NCI-H1092 (cell line): ENCODE results near the gene SIK3.

Source experiments
- DNase-seq: peaks from one replicate; lab custom pipeline; 2025; lab: John Stamatoyannopoulos, UW

SIK3 gene

GRCh38 chr11:116970485-116971292 is 127.5 kb downstream of the SIK3 start:
- DNase-seq, result no peak

DNA sequence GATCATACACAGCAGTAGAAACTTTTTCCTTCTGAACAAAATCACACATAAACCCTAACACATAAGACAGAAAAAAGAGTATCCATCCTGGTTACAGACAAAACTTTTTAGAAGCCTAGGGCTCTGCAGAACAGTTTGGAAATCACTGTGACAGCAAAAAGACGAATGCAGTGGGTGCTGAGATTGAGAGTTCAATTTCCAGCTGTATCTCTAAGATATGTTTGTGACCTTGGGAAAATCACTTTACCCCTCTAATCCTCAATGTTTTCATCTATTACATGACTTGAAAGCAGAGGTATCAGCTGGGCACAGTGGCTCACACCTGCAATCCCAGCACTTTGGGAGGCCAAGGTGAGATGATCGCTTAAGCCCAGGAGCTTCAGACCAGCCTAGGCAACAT is 128.5 kb downstream of the SIK3 start:
- DNase-seq, result no peak

DNA sequence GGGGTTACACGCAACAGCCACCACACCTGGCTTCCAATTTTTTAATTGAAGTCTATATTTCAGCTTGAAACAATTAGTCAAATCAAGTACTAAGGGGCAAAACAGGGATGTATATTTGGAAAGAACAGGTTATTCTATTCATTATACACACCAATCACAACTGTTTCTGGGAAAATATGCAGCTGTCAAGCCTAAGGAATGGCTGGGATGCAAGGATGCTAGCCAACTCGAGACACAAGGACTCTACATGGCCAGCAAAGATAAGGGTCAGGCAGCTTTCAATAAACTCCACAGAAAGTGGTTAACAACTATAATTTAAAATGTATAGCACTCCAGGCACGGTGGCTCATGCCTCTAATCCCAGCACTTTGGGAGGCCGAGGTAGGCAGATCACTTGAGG is 134.0 kb downstream of the SIK3 start:
- no peak for DNase-seq

DNA sequence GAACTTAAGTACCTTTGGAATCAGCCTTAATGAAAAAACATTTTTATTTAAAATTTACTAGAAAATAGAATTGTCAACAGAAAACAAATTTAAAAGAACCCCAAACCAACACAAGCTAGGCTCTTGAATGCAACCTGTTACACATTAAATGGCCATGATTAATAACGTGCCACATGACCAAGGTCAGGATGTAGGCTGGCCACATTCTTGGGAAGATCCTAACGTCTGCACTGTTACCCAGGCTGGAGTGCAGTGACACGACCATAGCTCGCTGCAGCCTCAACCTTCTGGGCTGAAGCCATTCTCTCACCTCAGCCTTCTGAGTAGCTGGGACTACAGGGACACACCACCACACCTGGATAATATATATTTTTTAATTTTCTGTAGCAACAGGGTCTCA is 134.4 kb downstream of the SIK3 start:
- DNase-seq, result no peak

- DNase-seq, result no peak
These were observed 136.1 kb downstream of the SIK3 start for GRCh38 chr11:116962108-116962507.

DNA sequence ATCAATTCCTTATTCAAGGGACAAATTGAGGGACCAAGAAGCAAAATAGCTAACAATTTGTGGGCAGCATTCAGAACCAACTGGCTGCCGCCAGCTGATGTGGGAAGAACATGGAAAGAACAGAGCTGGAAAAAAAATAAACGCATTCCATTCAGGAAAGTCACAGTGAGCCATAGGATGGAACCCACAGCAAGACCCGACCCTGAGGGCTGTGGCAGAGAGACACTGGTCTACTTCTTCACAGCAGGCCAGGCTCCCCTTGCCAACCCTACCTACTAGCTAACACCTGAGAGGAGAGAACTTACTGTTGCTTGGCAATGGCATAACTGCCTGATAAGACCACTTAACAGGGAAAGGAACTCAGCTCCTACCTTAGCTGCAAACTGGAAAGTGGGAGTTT is 137.3 kb downstream of the SIK3 start:
- DNase-seq, result no peak

DNA sequence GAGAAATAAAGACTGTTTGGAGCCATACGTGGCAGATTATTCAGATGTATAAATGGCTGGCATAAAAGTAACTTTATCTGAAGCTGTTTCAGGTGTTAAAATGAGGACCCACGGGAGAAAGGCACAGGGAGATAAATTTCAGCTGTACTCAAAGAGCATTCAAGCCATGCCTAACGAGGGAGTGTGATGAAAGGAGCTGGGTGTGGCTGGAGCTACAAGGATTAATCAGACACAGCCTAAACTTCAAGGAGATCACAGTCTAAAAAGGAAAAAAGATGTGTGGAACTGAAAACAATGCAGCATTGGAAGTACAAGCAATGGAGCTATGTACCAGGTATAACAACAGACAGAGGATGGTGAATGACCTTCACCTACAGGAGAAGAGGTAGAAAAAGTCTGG is 140.0 kb downstream of the SIK3 start:
- no peak for DNase-seq

GRCh38 chr11:116955949-116956348 is 142.3 kb downstream of the SIK3 start:
- DNase-seq, result no peak

GRCh38 chr11:116955548-116955947 is 142.7 kb downstream of the SIK3 start:
- no peak for DNase-seq

DNA sequence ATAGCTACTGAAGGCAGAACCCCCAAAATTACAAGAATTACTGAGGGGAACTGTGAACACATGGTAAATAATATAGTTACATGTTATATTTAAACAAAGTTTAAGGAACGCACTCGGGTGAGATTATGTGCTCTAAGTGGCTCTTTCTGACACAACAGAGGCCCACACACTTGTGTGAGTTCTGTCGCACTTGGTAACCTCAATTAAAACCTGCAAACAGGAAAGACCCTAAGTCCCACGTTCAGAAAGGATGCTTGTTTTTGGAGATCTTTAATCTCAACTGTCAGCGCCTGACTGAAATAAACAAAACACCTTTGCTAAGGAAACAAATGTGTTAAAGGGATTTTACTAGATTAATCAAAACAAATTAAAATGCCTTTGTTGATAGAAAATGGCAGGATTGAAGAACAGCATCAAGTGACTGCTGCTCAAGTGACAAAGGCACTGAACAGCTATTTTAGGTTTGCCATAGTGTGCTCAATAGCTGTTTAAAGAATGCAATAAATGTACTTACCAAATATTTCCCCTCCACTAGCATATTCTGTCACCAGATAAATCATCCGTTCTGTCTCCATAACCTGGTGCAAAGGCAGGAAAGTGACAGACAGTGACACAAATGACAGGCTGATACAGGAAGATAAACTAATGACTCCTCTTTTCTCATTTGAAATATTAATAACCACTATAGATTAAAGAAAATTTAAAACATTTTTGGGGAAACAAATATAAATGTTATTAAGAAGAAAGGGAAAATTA is 144.5 kb downstream of the SIK3 start:
- DNase-seq, result no peak

GRCh38 chr11:116951762-116952161 is 146.5 kb downstream of the SIK3 start:
- DNase-seq, result no peak

- no peak for DNase-seq
These were observed 148.0 kb downstream of the SIK3 start for GRCh38 chr11:116950210-116950609.

DNA sequence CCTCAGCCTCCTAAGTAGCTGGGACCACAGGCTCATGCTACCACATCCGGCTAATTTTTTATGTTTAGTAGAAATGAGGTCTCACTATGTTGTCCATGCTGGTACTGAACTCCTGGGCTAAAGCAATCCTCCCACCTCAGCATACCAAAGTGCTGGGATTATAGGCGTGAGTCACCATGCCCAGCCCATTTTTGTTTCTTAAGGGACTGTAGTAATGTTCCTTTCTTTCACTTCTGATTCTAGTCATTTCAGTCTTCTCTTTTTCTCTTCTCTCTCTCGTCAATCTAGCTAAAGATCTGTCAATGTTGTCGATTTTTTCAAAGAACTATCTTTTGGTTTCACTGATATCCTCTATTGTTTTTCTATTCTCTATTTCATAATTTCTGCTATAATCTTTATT is 149.8 kb downstream of the SIK3 start:
- no peak for DNase-seq

- no peak for DNase-seq
These were observed 151.8 kb downstream of the SIK3 start for GRCh38 chr11:116946414-116946813.

- DNase-seq, result no peak
These were observed 158.7 kb downstream of the SIK3 start for GRCh38 chr11:116939499-116939898.

DNA sequence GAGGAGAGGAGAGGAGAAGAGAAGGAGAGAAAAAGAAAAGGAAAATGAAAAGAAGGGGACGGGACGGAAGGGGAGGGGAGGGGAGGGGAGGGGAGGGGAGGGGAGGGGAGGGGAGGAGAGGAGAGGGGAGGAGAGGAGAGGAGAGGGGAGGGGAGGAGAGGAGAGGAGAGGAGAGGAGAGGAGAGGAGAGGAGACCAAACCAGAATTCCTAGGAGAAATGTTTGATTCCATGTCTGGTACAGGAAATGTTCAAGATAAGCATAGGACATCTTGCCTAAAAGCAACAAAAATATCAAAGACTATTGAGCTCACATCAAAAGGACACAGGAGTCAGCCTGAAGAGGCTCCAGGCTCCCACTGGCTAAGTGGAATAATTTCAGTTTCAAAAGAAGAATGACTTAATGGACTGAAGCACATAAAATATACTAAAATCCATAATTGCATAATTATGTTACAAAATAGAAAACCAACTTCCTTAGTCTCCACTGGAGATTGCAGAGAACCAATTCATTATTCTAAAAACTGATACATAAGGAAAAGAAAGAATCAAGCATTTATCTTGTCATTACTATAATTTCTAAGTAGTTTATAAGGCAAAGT is 159.7 kb downstream of the SIK3 start:
- DNase-seq, result no peak

DNA sequence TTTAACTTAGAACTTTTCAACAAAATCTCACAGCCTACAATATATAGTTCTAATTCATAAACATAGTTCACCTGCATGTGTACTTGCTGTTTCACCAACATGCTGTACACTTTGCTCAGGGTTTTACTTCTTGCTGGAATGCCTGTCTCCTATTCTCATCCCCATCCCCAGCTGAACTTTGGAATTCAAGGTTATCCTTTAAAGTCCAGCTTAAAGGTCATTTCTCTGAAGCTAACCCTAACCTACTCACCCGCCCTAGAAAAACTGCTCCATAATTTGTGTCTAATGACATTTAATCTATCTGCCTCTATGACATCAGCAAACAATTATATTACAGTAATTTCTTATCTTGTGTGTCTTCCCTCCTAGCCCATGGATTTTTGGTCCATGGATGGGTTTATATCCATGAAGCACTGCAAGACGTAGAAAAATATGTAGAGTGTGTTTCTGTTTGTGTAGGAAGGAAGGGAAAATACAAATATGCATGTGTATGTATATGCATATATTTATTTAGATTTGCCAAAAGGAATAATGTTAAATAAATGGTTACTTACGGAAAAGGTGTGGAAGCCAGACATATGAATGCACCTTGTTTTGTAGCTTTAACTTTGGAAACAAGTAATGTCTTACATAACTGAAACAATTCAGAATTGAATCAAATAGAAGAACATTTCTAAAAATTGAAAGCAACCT is 161.3 kb downstream of the SIK3 start:
- DNase-seq, result no peak

DNA sequence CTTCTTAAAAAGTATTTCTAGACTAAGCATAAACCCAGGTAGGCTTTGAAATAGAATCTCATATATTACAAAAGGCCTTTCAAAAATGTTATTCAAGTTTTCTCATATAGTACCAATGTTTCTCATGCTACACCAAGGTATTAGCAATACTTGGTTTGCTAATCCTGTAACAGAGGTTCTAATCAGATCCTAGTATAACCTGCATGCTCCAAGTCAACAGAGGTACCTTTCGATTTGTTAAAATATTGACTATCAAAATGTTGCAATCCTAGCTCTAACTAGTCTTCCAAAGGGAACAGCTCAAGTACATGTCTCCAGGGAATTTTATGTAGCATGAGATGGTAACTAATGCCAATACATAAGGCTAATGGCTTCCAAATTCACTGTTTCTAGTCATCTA is 162.7 kb downstream of the SIK3 start:
- DNase-seq, result no peak

GRCh38 chr11:116935089-116935488 is 163.1 kb downstream of the SIK3 start:
- DNase-seq, result no peak

GRCh38 chr11:116933961-116934360 is 164.3 kb downstream of the SIK3 start:
- DNase-seq, result no peak

- DNase-seq, result no peak
These were observed 166.0 kb downstream of the SIK3 start for GRCh38 chr11:116932181-116932580.

GRCh38 chr11:116931206-116931953 is 166.8 kb downstream of the SIK3 start:
- no peak for DNase-seq
